CD4-positive, CD25-positive, alpha-beta regulatory T cell (primary cell): Measurements from ENCODE around the gene LSM2. TPM values are rescaled to one million over a fixed set of nuclear protein-coding genes. Genes with fewer than 3 reads are reported as not detected.

Experiments used
- ATAC-seq, 2 donors: fragments of 150-1000 bp; cut with Tn5 transposase; one replicate each; pipeline ENCODE4 v1.10.0; 2021; ENCODE audit warnings: low read depth in 2 of 2, moderate number of reproducible peaks in 2 of 2, moderate library complexity in 1 of 2
- DNase-seq, 3 donors: peaks; one replicate each; pipeline versions ENCODE4 v3.0.0 to v3.0.0-alpha.2; 2012 to 2022; ENCODE audit warnings: mixed read lengths in 1 of 3
- H3K27ac ChIP-seq: one replicate; pipeline ENCODE4 v1.7.0; 2013; ENCODE audit warnings: mild to moderate bottlenecking, low read length; ENCODE audit not compliant: insufficient read depth, poor library complexity, severe bottlenecking
- H3K27me3 ChIP-seq: one replicate; pipeline ENCODE4 v1.7.0; 2013; ENCODE audit warnings: low read length; ENCODE audit not compliant: control insufficient read depth, insufficient read depth
- H3K36me3 ChIP-seq: one replicate; pipeline ENCODE4 v1.7.0; 2013; ENCODE audit warnings: mild to moderate bottlenecking, low read length, moderate library complexity; ENCODE audit not compliant: control insufficient read depth, insufficient read depth
- H3K4me1 ChIP-seq: 2 replicates; pipeline ENCODE4 v1.7.0; 2013; ENCODE audit warnings: mild to moderate bottlenecking, low read length; ENCODE audit not compliant: insufficient read depth, control insufficient read depth, poor library complexity, severe bottlenecking
- H3K4me3 ChIP-seq: one replicate; pipeline ENCODE4 v1.7.0; 2013; ENCODE audit warnings: low read depth, mild to moderate bottlenecking, low read length, moderate library complexity
- H3K9me3 ChIP-seq, 2 experiments: 1 replicate in 1 of 2; 2 replicates in 1 of 2; pipeline ENCODE4 v1.7.0; 2013; ENCODE audit warnings: low read length in 2 of 2, mild to moderate bottlenecking in 1 of 2, moderate library complexity in 1 of 2; ENCODE audit not compliant: control insufficient read depth in 2 of 2
- H3K27ac Mint-ChIP-seq, 3 donors: one replicate each; pipeline ENCODE4 v1.8.0; 2020 to 2022; ENCODE audit warnings: mild to moderate bottlenecking in 3 of 3, mixed read lengths in 3 of 3, moderate library complexity in 2 of 3
- H3K27me3 Mint-ChIP-seq: one replicate; pipeline ENCODE4 v1.8.0; 2022; ENCODE audit warnings: mild to moderate bottlenecking, mixed read lengths
- H3K36me3 Mint-ChIP-seq: one replicate; pipeline ENCODE4 v1.8.0; 2020; ENCODE audit warnings: mixed read lengths
- H3K4me1 Mint-ChIP-seq, 4 donors: one replicate each; pipeline ENCODE4 v1.8.0; 2020 to 2022; ENCODE audit warnings: mixed read lengths in 4 of 4, mild to moderate bottlenecking in 1 of 4
- H3K4me3 Mint-ChIP-seq, 4 donors: one replicate each; pipeline ENCODE4 v1.8.0; 2020 to 2022; ENCODE audit warnings: mild to moderate bottlenecking in 4 of 4, mixed read lengths in 4 of 4, moderate library complexity in 3 of 4
- H3K9me3 Mint-ChIP-seq, 7 donors: one replicate each; pipeline ENCODE4 v1.8.0; 2020 to 2022; ENCODE audit warnings: mixed read lengths in 7 of 7, mild to moderate bottlenecking in 3 of 7, moderate library complexity in 2 of 7
- polyA plus RNA-seq, 4 donors: library from polyadenylated mRNA; unstranded; fragments of 300-500 nt; fragmentation: Illumina TruSeq; gene quantifications; one replicate each; pipeline ENCODE4 v1.2.3, GENCODE V29; 2021
- total RNA-seq: library from RNA; stranded (reverse); gene quantifications from one replicate; pipeline ENCODE4 v1.2.3, GENCODE V29; 2022

LSM2 gene
- total and polyA plus RNA-seq, 5 donors from 2014 or later, result 29.3 to 122 (median 85.8) TPM

- Histone ChIP-seq H3K27ac (peak overlapping the region; percentile 97), H3K36me3 (peaks cover 18% of the 10 kb centered on the region), H3K27me3 (no peaks in the 10 kb centered on the region), H3K9me3 (no peaks in the 10 kb centered on the region), H3K4me1 (peaks cover 59% of the 10 kb centered on the region), H3K4me3 (peak overlapping the region; percentile 96)
- H3K4me3 Mint-ChIP-seq, result peak overlapping the region; percentile 96 to 100 (median 99)
- peaks cover 24% of the 10 kb centered on the region for H3K36me3 Mint-ChIP-seq
- no peaks in the 10 kb centered on the region for H3K27me3 Mint-ChIP-seq
- peak overlapping the region; percentile 96 to 100 (median 99) for H3K27ac Mint-ChIP-seq
- peaks cover 0 to 1% (median 0%) of the 10 kb centered on the region in 7 donors for H3K9me3 Mint-ChIP-seq
- ATAC-seq (peak; percentile 66 to 67), DNase-seq (peak; percentile 68 to 85 (median 83))
- H3K4me1 Mint-ChIP-seq, result peaks cover 24 to 64% (median 44%) of the 10 kb centered on the region in 4 donors
Measured at GRCh38 chr6:31834367-31835250, 27.8 kb upstream of the LSM2 start.

DNA sequence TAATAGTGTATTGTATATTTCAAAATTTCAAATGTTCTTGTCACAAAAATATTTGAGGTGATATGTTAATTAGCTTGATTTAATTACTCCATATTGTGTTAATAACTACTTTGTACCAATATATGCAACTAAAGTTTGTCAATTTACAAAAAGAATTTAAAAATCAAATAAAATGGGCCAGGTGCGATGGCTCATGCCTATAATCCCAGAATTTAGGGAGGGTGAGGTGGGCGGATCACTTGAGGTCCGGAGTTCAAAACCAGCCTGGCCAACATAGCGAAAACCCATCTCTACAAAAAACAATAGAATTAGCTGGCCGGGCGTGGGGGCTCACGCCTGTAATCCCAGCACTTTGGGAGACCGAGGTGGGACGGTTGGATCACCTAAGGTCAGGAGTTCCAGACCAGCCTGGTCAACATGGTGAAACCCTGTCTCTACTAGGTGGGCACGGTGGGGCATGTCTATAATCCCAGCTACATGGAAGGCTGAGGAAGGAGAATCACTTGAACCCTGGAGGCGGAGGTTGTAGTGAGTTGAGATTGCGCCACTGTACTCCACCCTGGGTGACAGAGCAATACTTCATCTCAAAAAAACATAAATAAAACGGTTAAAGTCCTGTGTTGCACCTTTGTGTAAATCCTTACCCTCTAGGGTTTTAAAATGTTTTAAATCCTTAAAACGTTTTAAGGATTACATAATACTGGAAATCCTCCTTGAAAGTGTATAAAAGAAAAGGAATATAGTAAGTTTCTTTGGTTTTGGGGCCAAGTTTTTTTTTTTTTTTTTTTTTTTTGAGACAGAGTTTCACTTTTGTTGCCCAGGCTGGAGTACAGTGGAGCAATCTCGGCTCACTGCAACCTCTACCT, 24.8 kb upstream of the LSM2 start:
- no peaks in the 10 kb centered on the region for H3K9me3 Mint-ChIP-seq
- Histone ChIP-seq H3K27me3 (no peaks in the 10 kb centered on the region), H3K9me3 (no peaks in the 10 kb centered on the region), H3K4me1 (peaks cover 44% of the 10 kb centered on the region), H3K27ac (peak overlapping the region; percentile 71), H3K36me3 (no peaks in the 10 kb centered on the region), H3K4me3 (peak overlapping the region; percentile 96)
- H3K4me1 Mint-ChIP-seq, result peaks cover 17 to 47% (median 32%) of the 10 kb centered on the region in 4 donors
- DNase-seq (no peak), ATAC-seq (no peak)
- peak overlapping the region; percentile 93 to 98 (median 96) for H3K4me3 Mint-ChIP-seq
- H3K27ac Mint-ChIP-seq, result peak overlapping the region in 1 of 3 donors; percentile 94
- H3K36me3 Mint-ChIP-seq, result peaks cover 5% of the 10 kb centered on the region
- no peaks in the 10 kb centered on the region for H3K27me3 Mint-ChIP-seq

DNA sequence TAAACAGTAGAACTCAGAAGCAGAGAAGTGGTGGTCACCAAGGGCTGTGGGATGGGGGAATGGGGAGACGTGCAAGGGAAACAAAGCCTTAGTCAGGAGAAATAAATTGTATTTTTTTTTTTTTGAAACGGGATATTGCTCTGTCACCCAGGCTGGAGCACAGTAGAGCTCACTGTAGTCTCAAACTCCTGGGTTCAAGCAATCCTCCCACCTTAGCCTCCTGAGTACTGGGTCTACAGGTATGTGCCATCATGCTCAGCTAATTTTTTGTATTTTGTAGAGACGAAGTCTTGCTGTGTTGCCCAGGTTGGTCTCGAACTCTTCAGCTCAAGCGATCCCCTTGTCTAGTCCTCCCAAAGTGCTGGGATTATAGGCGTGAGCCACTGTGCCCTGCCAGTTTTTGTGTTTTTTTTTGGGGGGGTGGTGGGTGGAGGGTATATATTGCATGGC, 24.1 kb upstream of the LSM2 start:
- H3K27me3 Mint-ChIP-seq, result no peaks in the 10 kb centered on the region

DNA sequence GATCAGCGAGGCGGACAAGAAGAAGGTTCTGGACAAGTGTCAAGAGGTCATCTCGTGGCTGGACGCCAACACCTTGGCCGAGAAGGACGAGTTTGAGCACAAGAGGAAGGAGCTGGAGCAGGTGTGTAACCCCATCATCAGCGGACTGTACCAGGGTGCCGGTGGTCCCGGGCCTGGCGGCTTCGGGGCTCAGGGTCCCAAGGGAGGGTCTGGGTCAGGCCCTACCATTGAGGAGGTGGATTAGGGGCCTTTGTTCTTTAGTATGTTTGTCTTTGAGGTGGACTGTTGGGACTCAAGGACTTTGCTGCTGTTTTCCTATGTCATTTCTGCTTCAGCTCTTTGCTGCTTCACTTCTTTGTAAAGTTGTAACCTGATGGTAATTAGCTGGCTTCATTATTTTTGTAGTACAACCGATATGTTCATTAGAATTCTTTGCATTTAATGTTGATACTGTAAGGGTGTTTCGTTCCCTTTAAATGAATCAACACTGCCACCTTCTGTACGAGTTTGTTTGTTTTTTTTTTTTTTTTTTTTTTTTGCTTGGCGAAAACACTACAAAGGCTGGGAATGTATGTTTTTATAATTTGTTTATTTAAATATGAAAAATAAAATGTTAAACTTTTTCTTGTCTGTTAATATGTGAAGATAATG, 23.0 kb upstream of the LSM2 start:
- Mint-ChIP-seq H3K27me3 (no peaks in the 10 kb centered on the region), H3K4me1 (peaks cover 11 to 46% (median 28%) of the 10 kb centered on the region in 4 donors), H3K27ac (peak overlapping the region; percentile 84 to 91 (median 91)), H3K4me3 (peak overlapping the region; percentile 93 to 98 (median 96)), H3K9me3 (no peaks in the 10 kb centered on the region), H3K36me3 (peaks cover 1% of the 10 kb centered on the region)
- Histone ChIP-seq H3K4me1 (peaks cover 36% of the 10 kb centered on the region), H3K9me3 (no peaks in the 10 kb centered on the region), H3K4me3 (peak overlapping the region; percentile 96), H3K27ac (peak overlapping the region; percentile 71), H3K36me3 (no peaks in the 10 kb centered on the region), H3K27me3 (no peaks in the 10 kb centered on the region)
- ATAC-seq (no peak), DNase-seq (peak in 2 of 3 donors; percentile 68 to 80)

More for the DNA sequence above, 24.1 kb upstream of the LSM2 start:
- peaks cover 41% of the 10 kb centered on the region for H3K4me1 ChIP-seq
- Mint-ChIP-seq H3K27ac (peak overlapping the region; percentile 84 to 94 (median 91)), H3K4me3 (peak overlapping the region; percentile 93 to 98 (median 96)), H3K9me3 (no peaks in the 10 kb centered on the region), H3K4me1 (peaks cover 10 to 41% (median 30%) of the 10 kb centered on the region in 4 donors), H3K36me3 (peaks cover 5% of the 10 kb centered on the region)
- H3K4me3 ChIP-seq, result peak overlapping the region; percentile 96
- H3K27ac ChIP-seq, result peak overlapping the region; percentile 71
- H3K9me3 ChIP-seq, result no peaks in the 10 kb centered on the region
- DNase-seq, result no peak
- no peak for ATAC-seq
- no peaks in the 10 kb centered on the region for H3K27me3 ChIP-seq
- H3K36me3 ChIP-seq, result no peaks in the 10 kb centered on the region

DNA sequence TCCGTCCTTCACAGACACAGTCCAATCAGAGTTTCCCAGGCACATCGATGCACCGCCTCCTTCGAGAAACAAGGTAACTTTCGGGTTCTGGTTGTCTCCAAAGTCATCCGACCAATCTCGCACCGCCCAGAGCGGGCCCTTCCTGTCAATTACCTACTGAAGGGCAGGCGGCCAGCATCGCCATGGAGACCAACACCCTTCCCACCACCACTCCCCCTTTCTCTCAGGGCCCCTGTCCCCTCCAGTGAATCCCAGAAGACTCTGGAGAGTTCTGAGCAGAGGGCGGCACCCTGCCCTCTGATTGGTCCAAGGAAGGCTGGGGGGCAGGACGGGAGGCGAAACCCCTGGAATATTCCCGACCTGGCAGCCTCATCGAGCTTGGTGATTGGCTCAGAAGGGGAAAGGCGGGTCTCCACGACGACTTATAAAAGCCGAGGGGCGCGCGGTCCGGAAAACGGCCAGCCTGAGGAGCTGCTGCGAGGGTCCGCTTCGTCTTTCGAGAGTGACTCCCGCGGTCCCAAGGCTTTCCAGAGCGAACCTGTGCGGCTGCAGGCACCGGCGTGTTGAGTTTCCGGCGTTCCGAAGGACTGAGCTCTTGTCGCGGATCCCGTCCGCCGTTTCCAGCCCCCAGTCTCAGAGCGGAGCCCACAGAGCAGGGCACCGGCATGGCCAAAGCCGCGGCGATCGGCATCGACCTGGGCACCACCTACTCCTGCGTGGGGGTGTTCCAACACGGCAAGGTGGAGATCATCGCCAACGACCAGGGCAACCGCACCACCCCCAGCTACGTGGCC, 20.7 kb upstream of the LSM2 start, which contains the start of gene HSPA1B:
TSS of gene HSPA1B (plus strand) at position 453 of the 794 bp plus-strand sequence. CDS start at position 666, 213 bp downstream.
- no peaks in the 10 kb centered on the region for H3K27me3 ChIP-seq
- H3K9me3 ChIP-seq, result no peaks in the 10 kb centered on the region
- H3K4me3 ChIP-seq, result peak within 1 kb of the TSS; percentile 94
- H3K4me1 Mint-ChIP-seq, result peaks cover 13 to 50% (median 31%) of the 10 kb centered on the region in 4 donors
- peak; percentile 85 to 99 (median 87) for DNase-seq
- H3K9me3 Mint-ChIP-seq, result no peaks in the 10 kb centered on the region
- H3K27me3 Mint-ChIP-seq, result no peaks in the 10 kb centered on the region
- H3K4me1 ChIP-seq, result peaks cover 41% of the 10 kb centered on the region
- no peaks in the 10 kb centered on the region for H3K36me3 Mint-ChIP-seq
- peak; percentile 76 to 81 for ATAC-seq
- H3K27ac ChIP-seq, result peak within 1 kb of the TSS; percentile 85
- H3K27ac Mint-ChIP-seq, result peak within 1 kb of the TSS; percentile 95 to 97 (median 96)
- H3K4me3 Mint-ChIP-seq, result peak within 1 kb of the TSS; percentile 91 to 97 (median 94)
- no peaks in the 10 kb centered on the region for H3K36me3 ChIP-seq

DNA sequence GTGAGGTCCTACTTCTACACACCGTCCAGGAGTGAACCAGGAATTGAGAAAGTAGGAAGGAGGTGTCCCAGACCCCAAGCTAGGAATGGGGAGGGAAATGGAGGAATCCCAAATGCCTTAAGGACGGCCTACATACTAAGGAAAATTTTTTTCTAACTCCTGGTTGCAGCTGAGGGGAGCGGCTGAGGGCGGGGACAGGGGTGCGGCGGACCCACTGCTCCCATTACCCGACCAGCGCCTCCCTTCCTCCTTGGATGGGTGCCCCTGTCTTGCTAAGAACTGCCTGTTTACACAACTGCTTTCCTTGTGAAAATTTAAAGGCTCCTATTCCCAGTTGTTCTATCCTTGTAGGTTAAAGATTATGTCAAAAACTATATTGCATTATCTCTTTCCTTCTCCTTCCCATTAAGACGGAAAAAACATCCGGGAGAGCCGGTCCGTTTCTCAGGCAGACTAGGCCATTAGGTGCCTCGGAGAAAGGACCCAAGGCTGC, 20.1 kb upstream of the LSM2 start:
- H3K27ac ChIP-seq, result peak overlapping the region; percentile 85
- Mint-ChIP-seq H3K36me3 (no peaks in the 10 kb centered on the region), H3K4me1 (peaks cover 14 to 56% (median 34%) of the 10 kb centered on the region in 4 donors), H3K9me3 (no peaks in the 10 kb centered on the region), H3K4me3 (peak overlapping the region; percentile 91 to 97 (median 94)), H3K27me3 (no peaks in the 10 kb centered on the region), H3K27ac (peak overlapping the region; percentile 95 to 97 (median 96))
- DNase-seq (no peak), ATAC-seq (peak; percentile 3 to 5)
- peak overlapping the region; percentile 94 for H3K4me3 ChIP-seq
- no peaks in the 10 kb centered on the region for H3K27me3 ChIP-seq
- no peaks in the 10 kb centered on the region for H3K36me3 ChIP-seq
- H3K9me3 ChIP-seq, result no peaks in the 10 kb centered on the region
- H3K4me1 ChIP-seq, result peaks cover 46% of the 10 kb centered on the region
